GM21381 (cell line): ENCODE data around the gene RPN2.

Experiments used
- ATAC-seq: cut with Tn5 transposase; IDR thresholded peaks from one replicate; pipeline ENCODE4 v1.9.1; 2021; ENCODE audit warnings: mild to moderate bottlenecking, moderate library complexity; ENCODE audit not compliant: unreplicated experiment

RPN2 gene

DNA sequence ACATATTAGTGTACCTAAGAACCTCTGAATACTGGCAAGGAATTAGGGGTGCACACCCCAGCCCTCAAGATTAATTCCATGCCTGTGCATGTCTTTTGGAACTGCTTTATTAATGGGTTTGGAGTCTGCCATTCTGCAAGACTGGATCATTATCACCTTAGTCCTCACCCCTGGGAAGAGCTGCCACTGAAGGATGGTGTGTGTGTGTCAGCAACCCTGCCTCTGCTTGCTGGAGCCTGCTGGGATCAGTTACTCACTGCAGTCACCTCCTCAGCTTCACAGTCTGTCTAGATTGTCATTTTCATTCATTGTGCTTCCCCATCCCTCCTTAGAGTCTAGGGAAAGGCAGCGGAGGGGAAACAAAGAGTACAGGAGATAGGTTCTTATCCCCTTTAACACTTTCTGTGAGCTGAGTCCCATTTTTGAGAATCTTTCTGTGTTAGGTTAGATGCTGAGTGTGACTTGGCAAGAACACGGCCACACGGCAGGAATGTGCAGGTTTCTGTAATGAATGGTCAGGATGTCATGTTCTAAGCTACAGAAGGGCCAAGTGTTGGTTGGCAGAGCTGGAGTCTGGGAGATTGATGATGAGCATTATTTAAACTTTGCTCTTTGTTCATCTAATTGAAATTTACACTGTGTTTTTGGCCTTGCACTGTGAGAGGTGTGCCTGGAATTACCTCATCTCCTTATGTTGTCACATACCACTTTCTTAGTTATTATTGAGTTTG, 61.4 kb downstream of the RPN2 start:
- no peak for ATAC-seq

DNA sequence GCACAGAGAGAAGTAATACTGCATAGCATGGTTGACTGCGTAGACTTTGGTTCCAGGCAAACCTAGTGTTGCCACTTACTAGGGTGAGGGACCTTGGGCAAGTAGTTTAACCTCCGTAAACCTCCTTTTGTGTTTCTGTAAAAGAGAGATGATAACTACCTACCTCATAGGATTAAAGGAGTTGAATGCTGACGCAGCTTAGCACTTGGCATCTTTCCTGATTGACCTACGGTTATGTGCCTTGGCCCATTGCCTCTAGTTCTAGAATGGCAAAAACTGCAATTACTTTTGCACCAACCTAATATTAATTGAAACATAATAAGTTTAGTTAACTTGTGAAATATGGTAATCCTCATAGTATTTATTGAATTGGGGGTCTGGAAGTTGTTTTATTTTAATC, 63.4 kb downstream of the RPN2 start:
- ATAC-seq = no peak

DNA sequence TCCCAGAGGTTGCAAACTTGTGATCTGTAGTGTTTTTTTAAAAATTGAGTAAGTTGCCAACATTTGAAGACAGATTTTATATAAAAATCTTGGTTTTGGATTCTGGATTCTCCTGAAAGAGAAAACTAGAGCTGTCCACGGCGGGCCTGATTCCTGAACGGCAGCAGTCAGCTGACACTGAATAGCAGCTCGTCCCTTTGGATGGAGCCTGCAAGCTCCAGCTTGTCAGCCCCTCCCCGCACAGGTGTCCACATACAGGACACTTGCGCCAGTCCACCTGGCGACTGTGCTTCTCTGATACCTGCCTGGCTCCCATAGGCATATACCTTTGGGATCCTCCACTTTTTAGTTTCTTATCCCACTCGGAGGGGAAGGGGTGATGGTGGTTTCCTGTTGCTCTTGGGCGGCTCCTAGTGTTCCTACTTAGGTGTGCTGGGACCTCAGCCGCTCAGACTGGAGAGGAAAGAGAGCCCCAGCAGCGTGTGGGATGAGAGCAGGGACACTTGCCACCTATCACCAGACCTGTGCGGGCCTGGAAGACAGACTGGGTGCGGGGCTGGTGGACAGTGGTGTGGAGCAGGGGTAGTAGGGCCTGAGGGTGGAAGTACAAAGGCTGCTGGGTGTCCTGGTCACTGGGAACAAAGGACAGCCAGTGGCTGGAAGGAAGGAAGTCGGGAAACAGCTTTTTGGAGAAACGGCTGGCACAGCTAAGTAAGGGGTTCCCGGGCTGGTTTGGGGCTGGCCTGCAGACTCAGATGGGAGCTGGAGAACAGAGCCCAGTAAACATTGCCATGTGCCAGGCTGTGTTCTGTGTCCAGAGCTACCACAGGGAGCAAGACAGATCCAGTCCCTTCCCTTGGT, 64.2 kb downstream of the RPN2 start:
- ATAC-seq = no peak

DNA sequence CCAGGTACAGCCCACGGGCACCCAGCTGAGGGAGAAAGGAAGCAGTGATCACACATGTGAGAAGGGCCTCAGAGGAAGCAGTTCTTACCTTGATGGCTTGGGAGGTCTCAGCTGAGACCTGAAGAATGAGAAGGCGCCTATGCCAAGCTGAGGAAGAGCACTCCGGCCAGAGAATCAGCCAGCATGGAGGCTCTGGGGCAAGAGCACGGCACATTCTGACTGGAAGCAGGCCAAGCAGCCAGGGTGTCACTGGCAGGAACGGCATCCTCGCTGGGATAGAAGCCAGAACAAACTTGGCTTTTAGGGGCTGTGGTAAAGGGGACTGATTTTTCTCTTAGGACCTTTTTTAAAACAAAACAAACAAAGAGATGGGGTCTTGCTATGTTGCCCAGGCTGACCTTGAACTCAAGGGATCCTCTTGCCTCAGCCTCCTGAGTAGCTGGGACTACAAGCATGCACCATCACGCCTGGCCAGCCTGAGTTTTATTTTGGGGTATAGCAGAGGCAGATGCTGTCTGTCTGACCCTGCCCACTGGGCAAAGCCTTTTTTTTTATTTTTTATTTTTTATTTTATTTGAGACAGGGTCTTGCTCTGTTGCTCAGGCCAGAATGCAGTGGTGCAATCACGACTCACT, 64.9 kb downstream of the RPN2 start:
- ATAC-seq = no peak

DNA sequence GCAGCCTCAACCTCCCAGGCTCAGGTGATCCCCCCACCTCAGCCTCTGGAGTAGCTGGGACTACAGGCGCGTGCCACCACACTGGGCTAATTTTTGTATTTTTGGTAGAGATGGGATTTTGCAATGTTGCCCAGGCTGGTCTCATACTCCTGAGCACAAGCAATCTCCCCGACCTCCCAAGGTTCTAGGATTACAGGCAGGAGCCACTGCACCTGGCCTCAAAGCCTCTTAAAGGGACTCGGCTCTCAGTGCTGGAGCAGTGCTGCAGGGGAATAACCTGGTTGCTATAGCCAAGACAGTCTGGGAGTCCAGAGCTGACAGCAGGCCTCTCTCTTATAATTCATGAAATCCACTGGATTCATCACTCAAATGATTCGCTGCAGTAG, 65.4 kb downstream of the RPN2 start:
- ATAC-seq = no peak

DNA sequence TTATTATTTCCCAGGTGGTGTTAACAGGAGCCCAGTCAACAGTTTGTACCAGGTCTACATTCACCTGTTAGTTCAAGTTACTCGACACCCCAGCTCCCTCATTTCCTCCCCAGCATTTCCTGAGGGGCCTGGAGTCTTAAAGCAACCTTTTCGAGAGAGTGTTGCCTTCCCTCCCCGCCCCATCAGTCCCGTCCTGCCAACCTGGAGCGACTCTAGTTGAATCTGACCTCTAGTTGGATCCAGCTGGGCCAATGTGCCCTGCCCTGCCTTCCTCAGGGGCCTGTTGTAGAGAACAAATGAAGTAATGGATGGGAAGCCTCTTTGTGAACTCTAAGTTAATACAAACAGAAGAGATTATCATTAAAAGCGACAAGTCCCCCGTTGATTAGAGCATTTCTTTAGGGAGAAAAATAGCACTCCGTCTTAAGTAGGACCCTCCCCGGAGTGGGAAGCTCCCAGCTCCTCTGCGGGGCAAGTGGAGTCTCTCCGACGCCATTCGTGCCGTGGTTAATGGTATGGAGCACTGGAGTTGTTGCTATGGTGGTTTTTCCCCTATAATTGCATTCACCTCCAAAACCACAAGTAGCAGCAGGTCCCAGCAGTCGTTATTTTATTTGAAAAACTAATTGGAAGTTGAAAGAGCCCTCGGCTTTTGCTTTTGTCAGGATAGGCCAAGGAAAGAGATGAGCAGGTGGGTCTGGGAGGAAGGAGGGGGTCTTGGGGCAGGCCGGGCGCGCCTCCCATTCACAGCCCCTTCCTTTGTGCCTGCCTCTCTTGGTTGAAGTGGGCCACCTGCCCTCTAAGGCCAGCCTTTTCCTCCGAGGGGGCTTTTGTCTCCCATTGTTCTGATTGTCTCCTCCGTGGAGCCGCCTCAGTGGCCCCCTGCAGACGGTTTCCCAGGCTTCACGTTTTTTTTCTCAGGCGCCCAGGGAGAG, 66.4 kb downstream of the RPN2 start:
- ATAC-seq = no peak

DNA sequence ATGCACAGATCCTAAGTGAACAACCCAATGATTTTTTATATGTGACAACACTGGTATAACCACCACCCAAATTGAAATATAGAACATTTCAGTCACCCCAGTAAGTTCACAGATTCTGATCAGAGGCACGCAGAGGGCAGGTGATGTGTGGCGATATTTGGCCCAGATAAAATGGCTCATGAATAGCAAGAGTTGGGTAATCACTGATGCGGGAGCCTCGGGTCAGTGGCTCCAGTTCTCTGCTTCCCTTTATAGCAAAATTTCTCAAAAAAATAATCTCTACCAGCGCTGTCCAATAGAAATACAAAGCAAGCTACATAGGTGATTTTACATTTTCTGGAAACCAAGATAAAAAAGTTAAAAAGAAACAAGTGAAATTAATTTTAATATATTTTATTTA, 67.6 kb downstream of the RPN2 start:
- no peak for ATAC-seq

DNA sequence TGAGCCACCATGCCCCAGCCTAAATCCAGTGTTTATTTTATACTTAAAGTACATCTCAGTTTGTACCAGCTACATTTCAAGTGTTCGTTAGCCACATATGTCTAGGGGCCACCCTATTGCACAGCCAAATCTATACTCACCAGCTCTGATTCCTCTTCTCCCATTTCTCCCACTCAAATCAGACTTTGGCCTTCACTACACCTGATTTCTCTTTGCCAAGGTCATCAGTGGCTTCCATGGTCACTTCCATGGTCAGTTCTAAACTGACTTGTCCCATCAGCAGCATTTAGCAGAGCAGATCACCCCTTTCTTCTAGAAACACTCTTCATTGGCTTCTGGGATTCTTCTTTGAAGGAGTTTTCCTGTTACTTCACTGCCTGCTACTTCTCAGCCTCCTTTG, 68.4 kb downstream of the RPN2 start:
- no peak for ATAC-seq

DNA sequence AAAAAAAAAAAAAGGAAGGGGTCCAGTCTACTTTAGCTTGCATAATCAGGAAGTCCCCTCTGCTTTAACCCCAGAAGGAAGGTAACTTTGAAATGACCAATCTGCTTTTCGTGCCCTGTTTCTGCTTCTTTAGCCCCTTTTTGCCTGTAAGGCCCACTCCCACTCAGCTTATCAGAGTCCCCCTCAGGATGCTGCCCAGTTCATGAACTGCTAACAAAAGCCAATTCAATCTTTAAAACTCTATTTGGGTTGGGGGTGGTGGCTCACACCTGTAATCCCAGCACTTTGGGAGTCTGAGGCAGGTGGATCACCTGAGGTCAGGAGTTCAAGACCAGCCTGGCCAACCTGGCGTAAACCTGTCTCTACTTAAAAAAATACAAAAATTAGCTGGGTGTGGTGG, 70.2 kb downstream of the RPN2 start:
- no peak for ATAC-seq

DNA sequence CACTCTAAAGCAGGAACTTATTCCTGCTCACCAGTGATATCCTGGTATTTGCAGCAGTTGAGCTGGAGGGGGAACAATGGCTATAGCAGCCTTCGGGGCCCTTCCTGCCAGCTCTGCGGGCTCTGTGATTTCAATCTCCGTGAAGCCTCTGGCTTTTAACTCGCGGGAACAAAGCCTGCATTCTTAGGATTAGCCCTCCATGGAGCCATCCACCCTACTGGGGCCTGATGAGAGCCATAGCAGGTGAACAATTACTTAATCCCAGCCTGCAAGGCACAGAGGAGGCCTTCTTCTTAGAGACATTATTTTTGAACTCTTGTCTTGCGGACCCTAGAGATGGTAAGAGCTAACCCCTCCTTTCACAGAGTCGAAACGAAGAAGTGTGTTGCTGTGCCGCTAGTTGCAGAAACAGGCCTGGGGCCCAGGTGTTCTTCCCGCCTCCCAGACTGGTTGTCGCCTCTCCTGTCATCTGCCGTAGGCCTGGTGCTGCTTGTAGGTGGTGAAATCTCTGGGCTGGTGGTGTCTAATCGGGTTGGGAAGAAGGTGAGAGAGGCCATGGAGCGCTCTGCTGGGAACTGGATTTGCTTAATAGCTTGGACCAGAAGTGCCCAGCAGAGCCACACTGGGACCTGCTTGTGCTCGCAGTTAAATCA, 72.8 kb downstream of the RPN2 start:
- ATAC-seq = no peak

DNA sequence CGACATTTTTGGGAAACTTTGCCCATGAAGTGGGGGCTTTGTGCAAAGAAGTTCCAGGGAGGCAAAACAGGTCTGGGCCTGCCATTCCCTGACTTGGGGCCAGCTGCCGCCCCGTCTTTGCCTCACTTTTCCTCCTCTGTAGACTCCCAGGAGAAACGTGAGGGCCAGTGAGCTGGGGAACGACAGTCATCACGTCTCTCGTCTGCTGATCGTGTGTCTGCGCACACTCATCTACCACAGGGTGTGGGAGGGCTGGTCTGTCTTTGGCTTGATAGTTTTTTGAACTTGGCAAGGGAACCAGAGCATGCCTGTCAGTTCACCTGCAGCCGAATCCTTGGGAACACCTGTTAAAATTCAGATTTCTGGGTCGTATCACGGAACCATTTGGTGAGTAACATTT, 74.0 kb downstream of the RPN2 start:
- no peak for ATAC-seq

DNA sequence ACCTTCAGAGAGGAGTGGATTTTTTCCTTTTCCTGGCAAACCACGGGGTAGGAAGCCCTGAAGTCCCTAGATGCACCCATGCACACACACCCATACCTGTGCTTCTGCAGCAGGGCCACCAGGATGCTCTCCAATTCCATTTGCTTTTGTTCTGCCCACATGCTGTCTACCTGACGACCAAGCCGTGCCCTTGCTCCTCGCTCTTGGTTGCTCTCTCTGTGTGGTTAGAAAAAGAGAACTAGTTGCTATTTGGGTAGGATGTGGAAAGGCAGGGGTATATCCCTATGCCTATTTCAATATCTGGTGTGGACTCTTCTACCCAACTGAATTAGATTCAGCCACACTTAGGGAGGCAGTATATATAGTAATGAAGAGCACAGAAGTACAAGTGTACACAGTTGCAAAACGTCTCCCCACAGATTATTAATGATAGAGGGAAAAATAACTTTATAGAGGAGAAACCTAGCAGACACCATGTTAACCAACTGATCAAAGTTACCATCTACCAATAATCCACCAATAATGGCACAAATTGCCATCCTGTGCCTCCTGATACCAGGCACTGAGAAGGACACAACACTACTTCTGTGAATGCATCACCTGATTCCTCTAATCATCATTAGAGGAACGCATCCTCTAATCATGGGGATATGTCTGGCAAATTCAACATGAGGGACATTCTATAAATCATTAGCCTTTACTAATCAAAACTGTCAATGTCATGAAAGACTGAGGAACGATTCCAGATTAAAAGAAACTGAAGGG, 75.2 kb downstream of the RPN2 start:
- ATAC-seq = no peak

DNA sequence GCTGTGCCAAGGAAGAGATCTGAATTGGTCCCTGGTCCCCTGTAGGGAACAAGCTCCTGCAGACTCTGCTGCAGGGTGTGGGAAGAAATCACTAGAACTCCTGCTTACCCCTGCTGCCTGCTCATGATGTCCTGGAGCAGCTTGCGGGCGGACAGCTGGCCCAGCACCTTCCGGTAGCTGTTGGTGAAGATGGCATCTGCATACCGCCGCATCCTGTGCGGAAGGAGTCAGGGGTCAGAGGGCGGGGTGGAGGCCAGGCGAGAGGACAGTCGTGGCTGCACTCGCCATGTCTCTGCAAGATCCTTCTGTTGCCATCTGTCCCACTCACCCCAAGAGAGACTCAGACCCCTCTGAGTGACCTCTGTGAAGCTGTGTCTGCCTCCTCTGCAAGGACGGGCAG, 77.2 kb downstream of the RPN2 start:
- ATAC-seq = no peak

DNA sequence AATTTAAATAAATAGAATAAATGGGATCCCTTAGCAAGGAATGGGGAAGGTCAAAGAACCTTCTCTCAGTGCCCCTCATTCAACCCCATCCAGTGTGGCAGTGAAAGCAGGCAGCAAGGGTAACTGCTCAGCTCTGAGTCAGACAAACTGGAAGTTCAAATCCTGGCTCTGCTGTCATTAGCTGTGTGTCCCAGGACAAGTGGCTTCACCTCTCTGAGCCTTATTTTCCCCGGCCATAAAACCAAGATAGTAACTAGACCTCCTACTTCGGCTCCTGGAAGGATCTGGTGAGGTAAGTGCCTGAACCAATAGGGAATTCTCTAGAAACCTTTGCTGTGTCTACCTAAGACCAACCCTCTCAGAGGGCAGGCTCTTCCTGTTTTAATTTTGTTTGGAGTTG, 78.4 kb downstream of the RPN2 start:
- ATAC-seq = no peak

DNA sequence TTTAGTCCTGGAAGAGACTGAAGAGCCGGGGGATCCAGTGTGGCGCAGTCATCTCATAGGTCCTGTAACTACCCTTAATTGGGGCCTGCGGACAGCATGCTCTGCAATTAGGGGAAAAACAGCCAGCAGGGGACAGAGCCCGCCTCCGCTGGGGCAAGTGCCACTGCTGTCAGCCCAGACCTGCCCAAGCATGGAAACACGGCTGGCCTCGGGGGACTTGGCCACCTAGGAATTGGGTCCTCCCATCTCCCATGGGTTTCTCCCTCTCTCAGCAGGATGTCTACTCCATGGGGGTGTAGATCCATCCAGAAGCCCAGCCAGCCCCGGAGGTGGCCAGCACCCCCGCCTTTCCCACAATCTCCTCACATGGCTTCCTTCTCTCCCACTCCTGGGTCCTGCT, 78.9 kb downstream of the RPN2 start:
- ATAC-seq = no peak

DNA sequence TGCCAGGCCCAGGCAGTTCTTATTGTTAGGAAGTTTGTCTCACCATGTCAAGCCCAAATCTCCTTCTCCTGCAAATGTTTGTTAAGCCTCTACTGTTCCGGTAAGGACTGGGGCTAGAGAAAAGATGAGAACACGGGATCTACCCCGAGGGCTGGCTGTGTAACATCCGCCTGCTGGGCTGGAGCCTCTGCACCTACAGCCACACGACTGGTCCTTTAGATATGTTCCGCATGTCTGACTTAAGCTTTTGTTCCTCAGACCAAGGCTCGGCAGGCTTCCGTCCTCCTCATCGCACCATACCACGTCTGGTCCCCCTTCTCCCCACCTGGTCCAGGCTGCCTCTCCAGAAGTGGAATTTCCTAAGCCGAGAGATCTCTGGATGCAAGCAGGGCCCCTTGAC, 79.9 kb downstream of the RPN2 start:
- ATAC-seq = no peak

DNA sequence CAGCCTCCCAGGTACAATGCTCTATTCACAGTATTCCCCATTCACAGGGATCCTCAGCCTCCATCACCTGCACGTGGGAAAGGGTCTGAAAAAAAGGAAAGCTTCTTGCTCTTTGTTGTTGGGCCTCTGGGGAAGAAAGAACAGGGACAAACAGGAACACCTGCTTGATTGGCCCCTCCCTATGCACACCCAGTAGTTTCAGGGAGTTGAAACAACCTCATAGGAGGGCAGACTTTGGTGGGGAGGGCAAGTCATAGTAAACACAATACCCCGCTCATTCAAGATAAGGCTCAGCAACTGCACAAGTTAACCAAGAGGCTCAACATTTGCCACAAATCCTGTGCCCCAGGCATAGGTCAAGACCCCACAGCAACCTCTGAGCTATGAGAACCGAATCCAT, 80.7 kb downstream of the RPN2 start:
- no peak for ATAC-seq

DNA sequence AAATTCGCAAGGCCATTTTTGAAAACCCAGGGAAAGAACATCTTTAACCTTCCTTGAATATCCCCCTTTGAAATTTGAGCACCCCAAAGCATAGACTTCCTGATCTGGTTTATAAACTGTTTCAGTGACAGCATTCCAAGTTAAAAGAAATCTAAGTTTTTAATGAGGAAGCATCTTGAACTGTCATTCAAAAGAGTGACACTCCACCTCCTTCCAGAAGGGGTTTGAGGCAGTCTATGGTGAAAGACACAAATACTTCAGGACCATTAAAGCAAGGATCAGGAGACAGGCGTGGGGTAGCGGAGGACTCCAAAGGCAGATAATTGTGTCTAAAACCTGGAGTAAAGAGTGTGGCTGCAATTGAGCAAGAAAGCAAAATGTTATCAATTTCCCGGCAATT, 81.8 kb downstream of the RPN2 start:
- ATAC-seq = no peak

DNA sequence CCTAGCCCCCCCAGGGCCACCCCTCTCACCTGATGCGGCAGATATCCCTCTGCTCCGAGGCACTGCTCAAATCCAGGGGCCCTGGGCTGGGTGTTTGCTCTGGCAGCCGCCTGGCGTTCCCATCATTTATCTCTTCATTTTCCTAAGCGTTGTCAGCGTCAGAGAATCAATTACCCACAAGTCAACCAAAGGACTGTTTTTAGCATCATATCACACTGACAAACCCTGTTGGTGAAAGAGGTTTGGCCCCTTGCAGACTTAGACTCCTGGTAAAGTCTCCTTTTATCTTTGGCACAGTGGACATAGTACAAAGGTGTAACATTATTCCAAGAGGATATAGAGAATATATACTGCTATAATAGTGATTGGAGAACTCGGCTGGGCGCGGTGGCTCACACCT, 82.6 kb downstream of the RPN2 start, which contains the start of gene GHRH:
GHRH (minus strand) TSS at position 101 of the 400 bp plus-strand sequence. CDS start 4,925 bp downstream, outside the sequence.
- ATAC-seq = no peak

DNA sequence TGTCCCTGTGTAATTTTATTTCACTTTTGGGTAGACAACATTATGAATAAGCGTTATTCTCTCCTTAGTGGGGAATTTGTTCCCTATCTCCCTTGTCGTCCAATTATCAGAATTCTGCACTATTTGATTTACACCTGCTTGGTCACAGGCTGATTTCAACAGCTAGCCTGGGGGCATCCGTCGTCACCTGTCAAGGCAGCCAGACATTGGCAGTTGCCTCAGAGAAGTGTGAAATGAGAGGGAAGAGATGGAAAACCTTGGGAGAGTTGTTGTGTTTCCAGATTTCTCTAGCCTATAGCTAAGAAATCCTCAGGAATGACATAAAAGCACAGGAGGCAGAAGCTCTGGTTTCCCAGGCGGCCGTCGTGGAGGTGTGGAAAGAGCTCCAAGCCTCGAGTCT, 83.4 kb downstream of the RPN2 start:
- no peak for ATAC-seq
